GM18909 (cell line): ENCODE measurements around the gene CCDC88B.

ENCODE experiments used
- ATAC-seq: cut with Tn5 transposase; IDR thresholded peaks from one replicate; pipeline ENCODE4 v1.9.1; 2021; ENCODE audit warnings: mild to moderate bottlenecking; ENCODE audit not compliant: unreplicated experiment, poor library complexity

The CCDC88B gene

GRCh38 chr11:64358907-64359711 is 19.1 kb downstream of the CCDC88B start, which contains the start of gene RPS6KA4:
Gene RPS6KA4 (plus strand): TSS chr11:64359162. CDS start chr11:64359236, 74 bp downstream.
- ATAC-seq: peak; percentile 67

DNA sequence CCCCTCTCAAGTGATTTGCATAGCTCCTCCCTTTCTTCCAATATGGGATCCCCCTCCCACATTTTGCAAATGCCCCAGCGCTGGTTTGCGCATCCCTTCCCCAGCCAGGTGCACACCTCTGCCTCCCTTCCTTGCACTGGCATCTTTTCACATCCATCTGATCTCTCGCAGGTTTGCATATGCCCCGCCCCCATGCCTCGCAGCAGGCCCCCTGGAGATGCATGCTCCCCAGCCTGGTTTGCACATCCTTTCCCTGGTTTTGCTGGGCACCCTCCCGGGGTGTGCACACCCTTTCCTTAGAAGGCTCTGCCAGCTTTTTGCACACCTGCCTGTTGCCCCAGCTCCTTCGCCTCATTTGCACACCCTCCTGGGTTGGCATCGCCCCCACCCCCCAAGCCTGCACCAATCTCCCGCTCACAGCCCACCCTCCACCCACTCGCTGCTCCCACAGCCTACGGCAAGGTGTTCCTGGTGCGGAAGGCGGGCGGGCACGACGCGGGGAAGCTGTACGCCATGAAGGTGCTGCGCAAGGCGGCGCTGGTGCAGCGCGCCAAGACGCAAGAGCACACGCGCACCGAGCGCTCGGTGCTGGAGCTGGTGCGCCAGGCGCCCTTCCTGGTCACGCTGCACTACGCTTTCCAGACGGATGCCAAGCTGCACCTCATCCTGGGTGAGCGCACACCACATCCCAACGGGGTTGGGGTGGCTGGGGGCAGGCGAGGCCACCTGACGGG is 19.9 kb downstream of the CCDC88B start:
- no peak for ATAC-seq

GRCh38 chr11:64360448-64360921 is 20.5 kb downstream of the CCDC88B start:
- ATAC-seq: no peak

DNA sequence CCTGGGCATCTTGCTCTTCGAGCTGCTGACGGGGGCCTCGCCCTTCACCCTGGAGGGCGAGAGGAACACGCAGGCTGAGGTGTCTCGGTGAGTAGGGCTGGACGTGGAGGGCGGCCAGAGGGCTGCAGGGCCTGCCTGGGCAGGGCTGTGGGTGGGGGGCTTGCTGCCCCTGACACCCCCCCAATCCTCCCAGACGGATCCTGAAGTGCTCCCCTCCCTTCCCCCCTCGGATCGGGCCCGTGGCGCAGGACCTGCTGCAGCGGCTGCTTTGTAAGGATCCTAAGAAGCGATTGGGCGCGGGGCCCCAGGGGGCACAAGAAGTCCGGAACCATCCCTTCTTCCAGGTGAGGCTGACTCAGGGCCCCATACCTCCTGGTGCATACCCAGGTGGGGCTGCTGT is 21.7 kb downstream of the CCDC88B start:
- ATAC-seq: no peak

DNA sequence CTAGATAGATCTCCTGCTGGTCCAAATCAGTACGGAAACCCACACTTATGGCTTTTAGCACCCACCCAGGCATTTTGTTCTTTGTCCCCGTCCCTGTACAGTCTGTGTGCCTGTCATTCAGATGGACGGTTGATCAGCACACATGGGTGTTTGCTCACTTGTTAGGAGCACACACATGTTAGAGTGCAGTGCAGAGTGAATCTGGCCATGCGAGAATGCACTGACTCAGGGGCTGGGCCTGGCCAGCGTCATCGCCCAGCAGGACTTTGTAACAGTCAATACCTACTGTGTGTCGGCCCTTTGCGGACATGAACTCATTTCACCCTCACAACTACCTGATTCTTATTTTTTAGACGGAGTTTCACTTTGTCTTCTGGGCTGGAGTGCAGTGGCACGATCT is 22.3 kb downstream of the CCDC88B start:
- no peak for ATAC-seq

DNA sequence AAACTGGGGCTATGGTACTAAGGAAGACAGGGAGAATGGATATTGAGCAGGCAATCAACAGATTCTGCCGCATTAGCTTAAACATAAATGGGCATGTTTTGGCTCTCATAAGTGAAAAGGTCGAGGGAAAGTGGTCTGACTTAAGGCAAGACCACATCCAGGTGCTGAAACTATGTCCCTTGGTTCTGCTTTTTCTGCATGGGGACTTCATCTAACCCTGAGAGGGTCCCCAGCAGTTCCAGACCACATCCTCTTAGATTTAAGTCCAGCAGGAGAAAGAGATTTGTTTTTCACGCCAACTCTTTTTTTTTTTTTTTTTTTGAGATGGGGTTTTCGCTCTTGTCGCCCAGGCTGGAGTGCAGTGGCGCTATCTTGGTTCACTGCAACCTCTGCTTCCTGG is 24.4 kb downstream of the CCDC88B start:
- ATAC-seq: no peak

- ATAC-seq: no peak
Measured at GRCh38 chr11:64364911-64365310, 24.9 kb downstream of the CCDC88B start.

DNA sequence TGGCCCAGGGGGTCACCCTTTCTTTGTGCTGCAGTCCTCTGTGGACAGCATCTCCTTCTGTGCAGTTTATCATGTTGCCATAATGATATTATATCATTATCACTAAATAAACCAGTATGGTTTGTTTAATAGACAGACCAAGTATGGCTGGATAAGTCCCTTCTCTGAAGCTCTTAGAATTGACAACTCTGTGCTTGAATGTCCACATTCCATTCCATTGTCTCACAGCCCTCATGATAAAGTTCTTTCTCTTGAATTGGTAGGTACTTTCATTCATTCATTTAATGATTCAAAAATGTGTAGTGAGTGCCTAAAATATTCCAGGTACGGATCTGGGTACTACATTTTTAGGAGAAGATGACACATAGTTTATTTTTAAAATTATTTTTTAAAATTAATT is 26.7 kb downstream of the CCDC88B start:
- no peak for ATAC-seq

GRCh38 chr11:64367931-64368672 is 28.1 kb downstream of the CCDC88B start:
- ATAC-seq: no peak

- no peak for ATAC-seq
Measured at GRCh38 chr11:64368673-64369074, 28.7 kb downstream of the CCDC88B start.

GRCh38 chr11:64369440-64370421 is 29.7 kb downstream of the CCDC88B start:
- no peak for ATAC-seq

DNA sequence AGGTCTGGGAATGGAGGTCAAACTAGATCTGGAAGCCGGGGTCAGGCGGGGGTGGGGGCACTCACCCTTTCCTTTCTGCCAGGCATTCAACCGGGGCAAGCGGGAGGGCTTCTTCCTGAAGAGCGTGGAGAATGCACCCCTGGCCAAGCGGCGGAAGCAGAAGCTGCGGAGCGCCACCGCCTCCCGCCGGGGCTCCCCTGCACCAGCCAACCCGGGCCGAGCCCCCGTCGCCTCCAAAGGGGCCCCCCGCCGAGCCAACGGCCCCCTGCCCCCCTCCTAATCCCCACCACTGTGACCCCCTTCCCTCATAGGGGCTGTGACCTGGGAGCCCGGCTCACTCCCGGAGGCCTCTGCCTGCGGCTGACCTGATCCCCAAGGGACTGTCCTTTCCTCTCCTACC is 31.2 kb downstream of the CCDC88B start:
- ATAC-seq: no peak

DNA sequence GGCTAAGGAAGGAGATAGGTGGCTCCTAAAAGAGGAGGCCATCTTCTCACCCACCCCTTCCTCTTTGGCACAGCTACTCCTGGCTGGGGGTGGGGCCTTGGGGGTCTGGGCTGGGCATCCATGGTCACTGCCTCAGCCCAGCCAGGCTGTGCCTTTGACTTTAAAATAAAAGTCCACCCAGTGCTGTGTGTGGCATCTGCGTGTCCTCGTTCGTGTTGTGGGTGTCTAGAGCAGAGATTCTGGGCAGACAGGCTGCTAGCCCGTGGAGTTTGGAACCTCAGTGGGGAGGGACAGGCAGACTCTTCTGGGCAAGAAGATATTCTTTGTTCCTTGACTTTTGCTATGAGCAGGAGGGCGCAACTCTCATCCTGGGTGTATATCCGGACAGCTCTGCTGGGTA is 32.0 kb downstream of the CCDC88B start:
- no peak for ATAC-seq

GRCh38 chr11:64372802-64373597 is 33.0 kb downstream of the CCDC88B start:
- no peak for ATAC-seq

DNA sequence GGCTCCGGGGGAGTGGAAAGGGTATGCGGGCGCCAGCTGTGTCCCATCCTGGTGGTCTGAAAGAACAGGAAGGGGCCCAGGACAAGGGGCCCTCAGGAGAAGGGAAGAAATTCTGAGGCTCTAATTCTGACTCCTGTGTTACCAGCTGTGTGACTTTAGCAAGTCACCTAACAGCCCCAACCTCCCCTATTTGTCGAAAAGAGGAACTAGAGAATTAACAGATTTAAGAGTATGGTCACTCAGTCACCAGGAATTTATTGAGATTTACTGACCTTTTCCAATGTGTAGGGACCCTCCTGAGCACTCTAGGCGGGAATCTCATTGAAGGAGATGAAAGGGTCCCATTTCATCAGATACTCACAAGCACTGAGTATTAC is 33.6 kb downstream of the CCDC88B start:
- no peak for ATAC-seq

GRCh38 chr11:64376071-64376470 is 36.1 kb downstream of the CCDC88B start:
- ATAC-seq: no peak

- no peak for ATAC-seq
Measured at GRCh38 chr11:64378335-64378880, 38.4 kb downstream of the CCDC88B start.

DNA sequence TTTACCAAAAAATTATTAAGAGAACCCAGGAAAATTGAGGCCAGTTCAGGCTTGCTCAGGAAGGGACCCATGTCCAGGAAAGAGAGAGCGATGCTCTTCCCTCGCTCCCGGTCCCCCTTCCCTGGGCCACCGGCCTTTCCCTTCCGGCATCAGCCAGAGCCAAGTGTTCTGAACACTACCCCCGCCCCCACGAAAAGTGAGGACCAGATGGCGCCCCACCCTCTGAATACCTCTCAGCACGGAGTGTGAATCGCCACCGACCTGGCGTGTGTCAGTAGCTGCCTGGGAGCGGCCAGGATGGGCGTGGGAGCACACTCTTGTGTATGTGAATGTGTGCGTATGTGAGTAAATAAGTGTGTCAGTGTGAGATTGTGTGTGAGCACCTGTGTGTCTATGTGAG is 39.2 kb downstream of the CCDC88B start:
- no peak for ATAC-seq
